Epidermal melanocyte (primary cell): ENCODE measurements around the gene HRH2.
"Not testable (repeated sequence)": the region's sequence is repeated elsewhere in the genome, so short reads cannot be mapped to it uniquely, and the experiment has no call there.

Source experiments
- DNase-seq: peaks from one replicate; pipeline ENCODE4 v3.0.0; 2011; ENCODE audit warnings: low spot score; ENCODE audit not compliant: insufficient read length

The HRH2 gene

DNA sequence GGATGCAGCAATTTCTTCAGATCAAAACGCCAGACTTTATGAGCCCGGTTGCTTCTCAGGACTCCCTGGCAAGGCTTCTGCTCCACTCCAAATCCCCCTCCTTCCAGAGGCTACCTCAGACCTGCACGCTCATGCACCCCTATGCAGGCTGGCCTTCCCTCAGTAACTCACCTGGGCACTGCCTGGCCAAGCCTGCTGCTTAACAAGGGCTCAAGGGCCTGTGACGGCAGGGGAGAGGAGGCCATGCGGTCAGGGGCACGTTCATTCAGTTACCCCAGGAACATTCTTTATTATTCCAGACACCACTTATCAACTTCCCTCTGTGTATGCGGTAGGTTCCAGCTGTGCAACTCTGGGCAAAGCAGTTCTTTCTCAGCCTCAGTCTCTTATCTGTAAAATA, 79.6 kb downstream of the HRH2 start:
- no peak for DNase-seq

DNA sequence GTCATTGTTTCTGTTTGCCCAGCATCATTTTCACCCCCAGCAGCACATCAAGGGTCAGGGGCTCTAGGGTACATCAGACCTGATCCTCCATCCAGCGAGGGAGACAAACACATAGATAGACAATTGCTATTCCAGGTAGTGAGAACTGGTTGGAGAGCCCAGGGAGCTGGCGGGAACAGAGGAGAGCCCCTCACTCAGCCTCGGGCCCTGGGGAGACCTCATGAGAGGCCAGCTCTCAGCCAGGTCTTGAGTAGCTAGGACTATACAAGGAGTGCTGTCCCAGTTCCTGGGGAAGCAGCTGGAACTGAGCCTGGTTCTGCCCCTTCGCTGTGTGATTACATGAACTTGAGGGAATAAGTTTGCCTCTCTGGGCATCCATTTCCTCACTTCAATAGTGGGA, 80.3 kb downstream of the HRH2 start:
- no peak for DNase-seq

DNA sequence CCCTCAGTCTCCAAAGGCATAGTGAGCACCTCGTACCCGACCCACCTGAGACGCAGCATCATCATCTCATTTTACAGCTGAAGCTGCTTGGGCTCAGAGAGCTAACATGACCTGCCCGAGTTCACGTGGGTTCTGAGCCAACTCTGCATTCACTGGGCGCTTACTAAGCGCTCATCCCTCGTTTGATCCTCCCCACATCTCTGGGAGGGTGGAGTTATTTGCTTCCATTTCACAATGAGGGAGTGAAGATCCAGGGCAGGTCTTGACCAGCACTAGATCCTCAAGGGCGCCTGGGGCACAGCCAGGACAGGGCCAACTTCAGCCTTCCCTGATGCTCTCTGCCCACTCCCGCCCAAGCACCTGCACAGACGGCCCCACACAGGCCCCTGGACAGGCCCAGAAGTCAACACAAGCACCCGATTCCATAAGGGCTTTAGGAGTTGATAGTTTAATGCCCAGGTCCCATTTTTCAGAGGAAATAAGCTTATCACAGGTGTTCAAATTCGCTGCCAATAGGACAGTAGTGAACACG, 80.8 kb downstream of the HRH2 start:
- no peak for DNase-seq

DNA sequence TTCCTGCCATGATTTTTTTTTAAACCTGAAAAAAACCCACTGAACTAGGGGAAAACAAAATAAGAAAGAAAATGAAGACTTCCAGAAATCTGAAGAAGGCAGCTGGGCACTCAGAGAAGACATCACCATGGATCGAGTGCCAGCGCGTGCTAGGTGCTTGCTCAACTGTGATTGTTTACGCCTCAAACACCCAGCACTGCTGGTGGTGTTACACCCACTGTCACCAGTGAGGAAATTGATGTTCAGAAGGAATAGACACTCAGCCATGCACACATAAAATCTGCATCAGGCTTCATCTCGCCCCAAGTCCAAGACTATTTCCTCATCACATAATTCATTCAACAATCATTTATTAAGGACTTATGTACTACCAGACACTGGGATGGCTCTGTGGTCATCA, 82.1 kb downstream of the HRH2 start:
- DNase-seq, result no peak

DNA sequence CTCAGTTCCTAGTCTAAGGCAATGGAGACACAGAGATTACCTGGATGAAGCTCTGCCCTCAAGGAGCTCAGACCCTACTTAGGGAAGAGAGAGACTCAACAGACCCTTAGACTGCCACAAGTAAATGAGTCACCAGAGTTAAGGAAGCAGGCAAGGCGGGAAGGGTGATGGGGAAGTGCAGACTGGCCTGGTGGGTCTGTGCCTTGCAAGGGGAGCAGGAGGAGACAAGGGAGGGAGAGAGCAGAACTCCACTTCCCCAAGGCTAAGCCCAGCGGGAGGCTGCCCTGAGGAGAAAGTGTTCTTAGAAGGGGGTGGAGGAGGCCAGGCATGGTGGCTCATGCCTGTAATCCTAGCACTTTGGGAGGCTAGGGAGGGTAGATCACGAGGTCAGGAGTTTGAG, 83.7 kb downstream of the HRH2 start:
- no peak for DNase-seq

DNA sequence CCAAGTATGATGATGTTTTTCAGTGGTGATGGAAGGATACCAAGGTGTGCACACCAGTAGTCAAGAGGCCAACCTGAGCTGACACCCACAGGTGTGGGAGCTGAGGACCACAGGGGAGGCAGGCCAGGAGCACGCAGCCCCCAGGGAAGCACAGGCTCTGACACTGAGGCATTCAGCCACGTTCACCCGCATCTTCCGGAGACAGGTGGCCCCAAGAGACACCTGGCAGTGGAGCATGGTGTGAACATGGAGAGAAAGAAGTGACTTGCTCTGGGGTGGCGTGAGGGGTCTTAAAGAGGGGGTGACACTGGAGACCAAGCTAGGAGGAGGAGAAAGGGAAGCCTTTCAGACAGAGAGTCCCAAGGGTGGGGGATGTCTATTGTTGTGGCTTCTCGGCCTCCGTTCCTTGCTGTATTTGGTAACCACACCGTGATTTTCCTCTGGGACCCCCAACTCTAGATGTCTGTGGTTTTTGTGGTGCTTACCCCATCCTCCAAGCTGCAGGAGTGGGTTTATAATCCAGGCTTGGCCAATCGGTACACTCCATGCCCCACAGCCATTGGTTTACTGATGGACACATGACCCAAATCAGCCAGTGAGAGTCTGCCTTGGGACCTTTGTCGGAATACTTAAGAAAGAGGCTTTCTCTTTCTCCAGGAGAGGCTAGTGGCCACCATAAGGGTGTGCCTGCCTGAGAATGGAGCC, 84.6 kb downstream of the HRH2 start:
- no peak for DNase-seq

DNA sequence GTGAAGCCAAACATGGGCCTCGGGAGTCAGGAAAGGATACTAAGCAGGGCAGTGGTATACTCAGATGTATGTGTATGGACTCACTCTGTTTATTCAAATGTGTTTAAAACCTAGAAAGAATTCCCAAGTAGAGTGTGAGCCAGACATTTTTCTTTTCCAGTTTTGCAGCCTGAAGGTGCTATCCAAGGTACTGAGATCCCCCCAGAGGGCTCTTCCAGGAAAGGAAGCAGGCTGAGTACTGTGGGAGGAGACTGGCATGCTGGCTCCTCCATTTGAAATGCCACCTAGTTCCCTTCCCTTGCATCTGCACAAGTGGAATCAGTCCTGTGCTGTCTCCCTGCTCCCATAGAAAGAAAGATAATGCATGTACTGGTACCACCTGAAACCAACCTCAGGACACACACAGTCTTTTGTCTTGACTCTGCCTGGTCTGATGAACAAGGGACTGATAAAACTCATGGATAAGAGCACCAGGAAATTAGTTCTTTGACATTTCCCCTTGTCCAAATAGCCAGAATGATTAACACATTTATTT, 85.9 kb downstream of the HRH2 start:
- no peak for DNase-seq

DNA sequence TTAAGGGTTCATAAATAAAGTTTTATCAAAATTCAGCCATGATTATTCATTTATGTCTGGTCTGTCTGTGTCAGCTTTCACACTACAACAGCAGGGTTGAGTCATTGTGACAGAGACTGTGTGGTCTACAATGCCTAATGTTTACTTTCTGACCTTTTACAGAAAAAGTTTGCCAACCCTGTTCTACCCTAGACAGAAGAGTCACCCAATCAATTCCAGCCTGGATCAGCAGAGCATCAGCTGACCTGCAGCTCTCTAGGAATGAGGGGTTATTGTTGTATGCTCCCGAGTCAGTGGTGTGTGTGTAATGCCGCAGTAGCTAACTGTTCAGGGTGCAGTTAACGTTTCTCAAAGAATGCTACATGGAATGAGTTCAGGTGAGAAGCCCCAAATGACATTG, 87.3 kb downstream of the HRH2 start:
- DNase-seq, result no peak

DNA sequence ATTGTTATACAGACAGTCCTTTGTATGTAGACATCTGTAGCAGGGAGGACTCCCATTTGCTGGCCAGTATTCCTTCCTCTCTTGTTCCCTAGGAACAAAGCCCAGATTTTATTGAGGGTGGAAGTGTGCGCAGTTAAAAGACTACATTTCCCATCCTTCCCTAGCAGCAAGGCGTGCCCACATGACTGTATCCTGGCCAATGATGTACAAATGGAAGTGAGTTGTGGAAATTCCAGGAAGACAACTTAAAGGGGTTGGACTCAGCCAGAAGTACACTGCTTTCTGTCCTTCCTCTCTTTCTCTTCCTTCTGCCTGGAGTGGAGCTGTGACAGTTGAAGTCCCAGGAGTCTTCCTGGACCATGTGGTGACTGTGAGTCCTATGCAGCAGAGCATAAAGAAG, 89.0 kb downstream of the HRH2 start:
- DNase-seq, result no peak

DNA sequence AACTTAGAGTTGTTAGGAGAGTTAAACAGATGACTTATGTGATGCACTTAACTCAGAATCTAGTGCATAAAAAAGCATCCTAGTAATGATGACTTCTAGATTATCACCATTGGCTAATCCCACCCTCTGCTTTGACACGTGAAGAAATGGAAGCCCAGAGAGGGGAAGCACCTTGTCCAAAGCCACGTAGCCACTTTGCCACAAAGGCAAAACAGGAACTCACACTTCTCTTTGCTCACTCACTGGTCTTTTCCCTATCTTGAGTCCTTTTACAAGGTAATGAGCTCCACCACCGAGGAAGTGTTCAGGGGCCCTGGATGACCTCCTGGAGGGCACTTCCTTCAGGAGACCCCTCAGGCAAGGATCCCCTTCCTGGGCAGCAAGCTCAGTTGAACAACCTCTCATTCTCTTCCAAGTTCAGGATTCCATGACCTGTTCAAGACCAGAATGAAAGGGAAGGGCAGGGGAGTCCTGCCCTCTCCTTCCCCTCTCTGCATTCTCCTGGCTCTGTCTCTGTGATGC, 89.7 kb downstream of the HRH2 start:
- DNase-seq, result no peak

DNA sequence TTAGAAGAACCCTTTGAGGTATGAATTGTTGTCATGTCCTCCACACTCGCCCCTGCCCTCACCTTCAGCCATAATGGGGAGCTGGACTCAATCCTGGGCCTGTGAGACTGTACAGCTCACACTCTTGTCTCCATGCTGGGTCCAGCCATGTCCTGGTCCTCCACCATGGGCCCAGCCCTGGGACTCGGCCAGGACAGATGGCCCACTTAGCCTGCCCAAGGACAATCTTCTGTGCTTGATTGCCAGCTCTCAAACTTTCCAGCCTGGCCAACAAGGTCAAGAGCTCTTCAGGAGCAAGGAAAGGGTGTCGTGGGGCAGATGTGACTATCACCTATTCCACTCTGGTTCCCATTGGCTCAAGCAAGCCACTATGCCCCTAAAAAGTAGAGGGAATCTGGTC, 90.8 kb downstream of the HRH2 start:
- DNase-seq, result no peak

DNA sequence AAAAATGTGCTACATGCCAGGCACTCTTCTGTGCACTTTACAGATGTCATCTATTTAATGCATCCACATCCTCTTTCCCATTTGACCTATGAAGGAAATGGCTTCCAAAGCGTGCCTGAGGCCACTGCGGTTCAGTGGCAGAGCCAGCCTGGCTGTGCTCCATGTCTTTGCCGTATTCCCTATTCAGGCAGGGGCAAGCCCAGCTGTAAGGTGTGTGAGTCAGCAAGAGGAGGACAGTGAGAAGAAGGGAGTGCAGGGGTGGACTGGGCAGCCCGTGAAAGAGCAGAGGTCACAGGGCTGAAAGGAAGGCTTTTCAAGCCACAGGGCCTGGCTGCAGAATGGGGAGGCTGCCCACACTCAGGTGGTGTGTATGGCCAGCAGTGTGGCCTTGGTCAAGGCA, 91.7 kb downstream of the HRH2 start:
- DNase-seq, result no peak

DNA sequence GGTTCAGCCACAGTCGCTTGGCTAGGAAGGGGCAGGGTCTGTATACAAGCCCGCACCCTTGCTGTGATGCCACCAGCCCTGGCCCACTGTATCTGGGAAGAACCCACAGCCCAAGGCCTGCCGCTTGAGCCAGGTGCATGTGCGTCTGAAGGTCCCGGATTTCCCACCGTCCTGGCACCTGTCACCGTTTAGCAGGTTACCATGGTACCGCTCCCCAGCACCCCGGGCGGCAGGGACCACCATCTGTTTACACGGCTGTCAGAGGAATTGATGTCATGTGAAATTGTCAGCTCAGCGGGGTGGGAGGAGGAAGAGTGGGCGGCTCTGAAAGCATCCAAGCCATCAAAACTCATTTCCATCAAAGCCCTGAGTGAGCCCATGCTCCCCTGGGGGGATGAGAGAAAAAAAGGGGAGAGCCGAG, 92.7 kb downstream of the HRH2 start:
- DNase-seq, result no peak

DNA sequence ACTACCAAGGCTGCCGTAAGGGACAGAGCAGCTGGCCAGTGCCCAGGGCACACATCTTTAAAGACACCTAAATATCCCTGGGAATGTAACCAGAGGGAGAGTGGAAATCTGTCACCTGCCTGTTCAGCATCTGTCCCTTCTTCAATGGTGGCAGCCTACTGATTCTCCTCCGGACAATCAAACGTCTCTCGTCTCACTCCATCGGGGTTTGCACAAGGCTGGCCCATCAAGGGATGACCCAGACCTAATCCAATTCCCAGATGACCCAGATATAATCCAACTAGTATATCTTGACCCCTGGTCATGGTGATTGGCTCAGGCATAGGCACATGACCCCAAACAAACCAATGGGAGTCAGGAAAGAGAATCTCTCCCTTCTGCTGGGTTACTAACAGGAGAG, 93.5 kb downstream of the HRH2 start:
- no peak for DNase-seq

DNA sequence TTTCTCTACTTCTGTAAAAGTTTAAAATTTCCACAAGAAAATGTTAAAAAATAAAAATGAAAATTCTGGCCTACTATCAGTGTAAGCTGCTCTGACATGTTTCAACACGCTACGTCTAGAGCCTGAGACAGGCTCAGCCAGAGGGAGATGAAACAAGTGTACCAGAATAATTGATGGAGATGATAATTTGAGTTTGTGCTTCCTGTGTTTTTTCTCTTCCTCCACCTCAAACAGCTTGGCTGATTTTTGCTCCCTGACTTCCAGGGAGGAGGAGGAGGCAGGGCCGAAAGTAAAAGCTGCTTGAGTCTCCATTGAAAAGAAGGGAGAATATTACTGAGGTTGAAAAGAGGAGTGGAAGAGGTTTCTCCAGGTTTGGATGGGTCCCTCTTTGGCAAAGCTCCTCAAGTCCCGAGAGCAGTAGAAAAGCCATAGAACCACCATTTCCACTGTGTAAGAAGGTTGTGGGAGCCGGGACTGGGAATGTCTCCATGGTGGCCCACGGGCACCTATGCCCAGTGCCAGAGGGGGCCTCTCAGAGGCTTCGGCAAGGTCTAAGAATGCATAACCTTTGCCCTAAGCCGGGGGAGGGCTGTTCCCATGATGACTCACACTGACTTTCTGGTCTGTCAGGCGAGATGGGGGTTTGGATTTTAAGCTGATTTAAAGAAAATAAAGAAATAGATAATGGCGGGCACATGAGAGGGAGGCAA, 95.1 kb downstream of the HRH2 start:
- no peak for DNase-seq

DNA sequence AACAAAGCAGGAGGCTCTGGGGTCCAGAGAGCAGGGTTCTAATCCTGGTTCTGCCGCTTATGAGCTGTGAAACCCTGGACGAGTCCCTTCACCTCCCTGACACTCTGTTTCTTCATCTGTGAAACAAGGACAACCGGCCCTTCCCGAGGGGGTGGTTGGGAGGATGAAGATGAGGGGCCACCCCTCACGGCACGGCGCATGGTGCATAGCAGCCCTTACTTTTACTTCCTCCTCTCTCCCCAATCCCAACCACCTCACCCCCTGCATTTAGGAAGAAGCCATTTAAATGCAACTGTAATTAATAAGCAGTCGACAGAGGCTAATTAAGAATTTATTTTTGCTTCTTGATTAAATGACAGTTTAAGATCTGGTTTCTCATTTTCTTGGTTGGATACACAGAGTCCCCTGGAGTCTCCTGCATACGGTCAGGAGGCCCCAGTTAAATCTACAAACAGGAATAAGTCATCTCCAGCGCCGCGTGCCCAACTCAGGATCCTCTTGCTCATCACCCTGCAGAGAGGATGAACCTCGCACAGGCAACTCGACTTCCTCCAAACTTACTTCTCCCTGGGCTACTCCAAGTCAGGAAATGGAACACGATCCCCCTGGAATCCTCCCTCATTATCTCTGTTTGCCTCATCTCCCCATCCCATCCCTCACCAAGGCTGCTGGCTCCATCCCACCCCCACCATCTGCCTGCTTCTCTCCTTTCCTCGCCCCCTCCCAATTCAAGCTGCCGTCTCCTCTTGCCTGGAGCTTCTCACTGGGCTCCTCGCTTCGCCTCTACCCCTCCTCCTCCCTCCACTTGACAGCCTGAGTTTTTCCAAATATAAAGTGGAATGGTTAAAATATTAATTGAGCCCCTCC, 95.9 kb downstream of the HRH2 start:
- no peak for DNase-seq

DNA sequence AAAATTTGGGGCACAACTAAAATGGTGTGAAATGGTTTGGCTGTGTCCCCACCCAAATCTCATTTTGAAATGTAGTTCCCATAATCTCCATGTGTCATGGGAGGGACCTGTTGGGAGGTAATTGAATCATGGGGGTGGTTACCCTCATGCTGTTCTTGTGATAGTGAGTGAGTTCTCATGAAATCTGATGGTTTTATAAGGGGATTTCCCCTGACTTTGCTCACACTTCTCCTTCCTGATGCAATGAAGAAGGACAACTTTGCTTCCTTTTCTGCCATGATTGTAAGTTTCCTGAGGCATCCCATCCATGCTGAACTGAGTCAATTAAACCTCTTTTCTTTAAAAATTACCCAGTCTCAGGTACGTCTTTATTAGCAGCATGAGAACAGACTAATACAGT, 102.1 kb downstream of the HRH2 start:
- not testable (repeated sequence) for DNase-seq
